Measurements from ENCODE around the gene PLA2G1B.
A peak's percentile ranks its signal among the peaks of the same experiment; 100 is the strongest.
"Not testable (repeated sequence)": the region's sequence is repeated elsewhere in the genome, so short reads cannot be mapped to it uniquely, and the experiment has no call there.

Gene PLA2G1B

GRCh38 chr12:120358412-120359100, 31.0 kb upstream of the PLA2G1B start:
- no peak for DNase-seq (ENCODE audit: low read depth)

GRCh38 chr12:120357104-120357503, 29.5 kb upstream of the PLA2G1B start:
- no peak for DNase-seq (ENCODE audit: low read depth)

GRCh38 chr12:120356567-120357030, 29.0 kb upstream of the PLA2G1B start:
- peak; percentile 52 for DNase-seq (ENCODE audit: low read depth)

- no peak for DNase-seq (ENCODE audit: low read depth)
Measured at GRCh38 chr12:120353556-120354317, 26.2 kb upstream of the PLA2G1B start.

- no peak for DNase-seq (ENCODE audit: low read depth)
Measured at GRCh38 chr12:120353136-120353535, 25.6 kb upstream of the PLA2G1B start.

- DNase-seq (ENCODE audit: low read depth) = no peak
Measured at GRCh38 chr12:120352117-120352516, 24.5 kb upstream of the PLA2G1B start.

- no peak for DNase-seq (ENCODE audit: low read depth)
Measured at GRCh38 chr12:120350576-120351350, 23.2 kb upstream of the PLA2G1B start.

- no peak for DNase-seq (ENCODE audit: low read depth)
Measured at GRCh38 chr12:120347766-120348165, 20.2 kb upstream of the PLA2G1B start.

- no peak for DNase-seq (ENCODE audit: low read depth)
Measured at GRCh38 chr12:120346681-120347080, 19.1 kb upstream of the PLA2G1B start.

GRCh38 chr12:120346031-120346430, 18.5 kb upstream of the PLA2G1B start:
- no peak for DNase-seq (ENCODE audit: low read depth)

- no peak for DNase-seq (ENCODE audit: low read depth)
Measured at GRCh38 chr12:120343692-120344091, 16.1 kb upstream of the PLA2G1B start.

- DNase-seq (ENCODE audit: low read depth) = no peak
Measured at GRCh38 chr12:120343039-120343537, 15.5 kb upstream of the PLA2G1B start.

- DNase-seq (ENCODE audit: low read depth) = no peak
Measured at GRCh38 chr12:120342175-120343038, 14.8 kb upstream of the PLA2G1B start.

- DNase-seq (ENCODE audit: low read depth) = no peak
Measured at GRCh38 chr12:120339256-120339655, 11.7 kb upstream of the PLA2G1B start.

- no peak for DNase-seq (ENCODE audit: low read depth)
Measured at GRCh38 chr12:120337730-120338129, 10.2 kb upstream of the PLA2G1B start.

- not testable (repeated sequence) for DNase-seq (ENCODE audit: low read depth)
Measured at GRCh38 chr12:120336392-120336791, 8.8 kb upstream of the PLA2G1B start.

GRCh38 chr12:120335447-120335846, 7.9 kb upstream of the PLA2G1B start:
- DNase-seq (ENCODE audit: low read depth) = not testable (repeated sequence)

- DNase-seq (ENCODE audit: low read depth) = no peak
Measured at GRCh38 chr12:120332523-120332922, 4.9 kb upstream of the PLA2G1B start.

GRCh38 chr12:120332041-120332440, 4.5 kb upstream of the PLA2G1B start:
- no peak for DNase-seq (ENCODE audit: low read depth)

- DNase-seq (ENCODE audit: low read depth) = no peak
Measured at GRCh38 chr12:120331390-120331789, 3.8 kb upstream of the PLA2G1B start.

- no peak for DNase-seq (ENCODE audit: low read depth)
Measured at GRCh38 chr12:120328228-120328627, 649 bp upstream of the PLA2G1B start.

Data from T follicular helper cell (primary cell).